ENCODE data around the gene CCL18.

DNA sequence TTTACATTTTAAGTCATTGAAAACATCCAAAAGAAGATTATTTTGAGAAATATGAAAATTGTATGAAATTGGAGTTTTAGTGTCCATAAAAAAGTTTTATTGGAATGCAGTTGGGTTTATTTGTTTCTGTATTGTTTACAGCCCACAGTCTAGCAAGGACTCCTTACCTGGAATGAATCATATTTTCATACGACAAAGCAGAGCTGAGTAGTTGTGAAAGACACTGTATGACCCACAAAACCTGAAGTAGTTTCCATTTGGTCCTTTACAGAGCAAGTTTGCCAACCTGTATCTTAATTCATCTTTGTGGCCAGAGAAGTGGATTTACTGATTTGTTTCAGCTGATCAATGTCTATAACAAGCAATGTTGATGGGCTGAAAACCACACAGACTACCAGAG, 10.3 kb downstream of the CCL18 start:
- TF ChIP-seq SUZ12 (IDR thresholded peaks at IDR 0.05) (no peak), SP1 (IDR thresholded peaks at IDR 0.05) (no peak), ELF4 (IDR thresholded peaks at IDR 0.05) (no peak), FOXA1 (IDR thresholded peaks at IDR 0.05) (no peak), FOXM1 (IDR thresholded peaks at IDR 0.05; ENCODE audit: borderline replicate concordance) (no peak), LEF1 (IDR thresholded peaks at IDR 0.05; ENCODE audit: borderline replicate concordance) (no peak), FOXK2 (IDR thresholded peaks at IDR 0.05) (no peak), NFRKB (IDR thresholded peaks at IDR 0.05) (no peak), HDGF (IDR thresholded peaks at IDR 0.05; ENCODE audit: borderline replicate concordance) (no peak)
- TF ChIP-seq, protein P1, sequence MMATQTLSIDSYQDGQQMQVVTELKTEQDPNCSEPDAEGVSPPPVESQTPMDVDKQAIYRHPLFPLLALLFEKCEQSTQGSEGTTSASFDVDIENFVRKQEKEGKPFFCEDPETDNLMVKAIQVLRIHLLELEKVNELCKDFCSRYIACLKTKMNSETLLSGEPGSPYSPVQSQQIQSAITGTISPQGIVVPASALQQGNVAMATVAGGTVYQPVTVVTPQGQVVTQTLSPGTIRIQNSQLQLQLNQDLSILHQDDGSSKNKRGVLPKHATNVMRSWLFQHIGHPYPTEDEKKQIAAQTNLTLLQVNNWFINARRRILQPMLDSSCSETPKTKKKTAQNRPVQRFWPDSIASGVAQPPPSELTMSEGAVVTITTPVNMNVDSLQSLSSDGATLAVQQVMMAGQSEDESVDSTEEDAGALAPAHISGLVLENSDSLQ (IDR thresholded peaks at IDR 0.05) = no peak

Data from HEK293T (cell line).